HCT116 (cell line): Measurements from ENCODE around the gene MLPH. TPM values are rescaled to one million over a fixed set of nuclear protein-coding genes. Genes with fewer than 3 reads are reported as not detected.

Source experiments
- ATAC-seq: fragments of 200-7000 bp; cut with Tn5 transposase; 2 replicates; pipeline ENCODE4 v1.9.1; 2020; ENCODE audit warnings: mild to moderate bottlenecking, moderate library complexity
- BruUV-seq: library from RNA; stranded (reverse); fragments of 400-500 nt; replicated peaks from 2 replicates; lab custom pipeline; 2021; lab: Mats Ljungman, UMichigan
- CTCF ChIA-PET: fragments of 300-600 bp; sonication (Branson Sonifier 250); formaldehyde crosslinking; loops from one replicate; lab custom pipeline; 2021; ENCODE audit warnings: antibody characterized with exemption; lab: Charles Lee
- POLR2A ChIA-PET: fragments of 300-600, 350-600 bp; sonication (Branson Sonifier 250); formaldehyde crosslinking; loops from one replicate; lab custom pipeline; 2021; ENCODE audit warnings: antibody characterized with exemption; lab: Charles Lee
- RAD21 ChIA-PET, 2 experiments: fragments of 300-600 bp; sonication (Branson Sonifier 250); formaldehyde crosslinking; loops; one replicate each; lab custom pipeline; 2023; ENCODE audit warnings: low total read pairs in 2 of 2; ENCODE audit not compliant: uncharacterized antibody in 2 of 2, unreplicated experiment in 2 of 2, low non-redundant PET in 1 of 2; lab: Charles Lee
- DNase-seq: peaks from one replicate; pipeline ENCODE4 v3.0.0-alpha.2; 2010; ENCODE audit warnings: low read depth, low spot score
- H2AFZ ChIP-seq: fragments of 200-600 bp; shearing (Covaris generic), sonication (generic); 2 replicates; pipeline ENCODE4 v1.6.1; 2017; ENCODE audit warnings: low read depth, mixed run types, mixed read lengths, antibody characterized with exemption, low read length; ENCODE audit not compliant: poor library complexity, severe bottlenecking
- H3K27ac ChIP-seq: 2 replicates; pipeline ENCODE4 v1.5.1; 2012; ENCODE audit warnings: low read depth, low read length
- H3K27me3 ChIP-seq: fragments of 200-600 bp; sonication (generic); 2 replicates; pipeline ENCODE4 v1.6.1; 2016; ENCODE audit warnings: mixed run types, low read length, mixed read lengths; ENCODE audit not compliant: insufficient read depth
- H3K36me3 ChIP-seq, 2 experiments: fragments of 200-500 bp in 1 of 2; fragments of 200-600 bp in 1 of 2; sonication (Bioruptor generic) in 1 of 2; sonication (generic) in 1 of 2; 2 replicates each; pipeline versions ENCODE4 v1.5.1 to v1.6.1; 2014 to 2016; ENCODE audit warnings: low read length in 2 of 2, inconsistent platforms in 1 of 2, mixed read lengths in 1 of 2, mixed run types in 1 of 2; ENCODE audit not compliant: insufficient read depth in 2 of 2, control insufficient read depth in 1 of 2
- H3K4me1 ChIP-seq, 2 experiments: fragments of 200-600 bp in 1 of 2; sonication (generic) in 1 of 2; 2 replicates each; pipeline versions ENCODE4 v1.5.1 to v1.6.1; 2012 to 2017; ENCODE audit warnings: low read length in 2 of 2, inconsistent platforms in 1 of 2, mild to moderate bottlenecking in 1 of 2, mixed read lengths in 1 of 2, mixed run types in 1 of 2, moderate library complexity in 1 of 2; ENCODE audit not compliant: insufficient read depth in 2 of 2, control insufficient read depth in 1 of 2
- H3K4me2 ChIP-seq: fragments of 200-600 bp; sonication (generic); 2 replicates; pipeline ENCODE4 v1.6.1; 2017; ENCODE audit warnings: mixed run types, low read length, mixed read lengths
- H3K4me3 ChIP-seq, 2 experiments: fragments of 200-600 bp in 1 of 2; sonication (generic) in 1 of 2; replicated peaks in 1 of 2; 2 replicates each; pipeline ENCODE4 v1.5.1; 2011 to 2016; ENCODE audit warnings: low read length in 2 of 2, control low read depth in 1 of 2, low read depth in 1 of 2, mild to moderate bottlenecking in 1 of 2, mixed read lengths in 1 of 2, mixed run types in 1 of 2
- H3K79me2 ChIP-seq: fragments of 200-600 bp; sonication (generic); 2 replicates; pipeline ENCODE4 v1.6.1; 2017; ENCODE audit warnings: mild to moderate bottlenecking, mixed run types, low read length, moderate library complexity, mixed read lengths; ENCODE audit not compliant: insufficient read depth
- H3K9ac ChIP-seq: fragments of 200-600 bp; sonication (generic); 2 replicates; pipeline ENCODE4 v1.6.1; 2016; ENCODE audit warnings: low read length, mixed read lengths
- H3K9me2 ChIP-seq: fragments of 200-600 bp; sonication (generic), shearing (Covaris generic); 2 replicates; pipeline ENCODE4 v1.6.1; 2017; ENCODE audit warnings: mixed run types, mild to moderate bottlenecking, moderate library complexity; ENCODE audit not compliant: insufficient read depth
- H3K9me3 ChIP-seq, 2 experiments: fragments of 200-500 bp in 1 of 2; fragments of 200-600 bp in 1 of 2; sonication (Bioruptor generic) in 1 of 2; sonication (generic) in 1 of 2; 2 replicates each; pipeline ENCODE4 v1.6.1; 2014 to 2017; ENCODE audit warnings: low read length in 2 of 2, mixed read lengths in 2 of 2, inconsistent platforms in 1 of 2, low read depth in 1 of 2, mild to moderate bottlenecking in 1 of 2, mixed run types in 1 of 2, moderate library complexity in 1 of 2; ENCODE audit not compliant: control insufficient read depth in 1 of 2, insufficient read depth in 1 of 2
- H4K20me1 ChIP-seq: fragments of 200-600 bp; sonication (generic), shearing (Covaris generic); 2 replicates; pipeline ENCODE4 v1.6.1; 2017; ENCODE audit warnings: mixed run types, mild to moderate bottlenecking, moderate library complexity; ENCODE audit not compliant: insufficient read depth
- ATF3 ChIP-seq: IDR thresholded peaks from 2 replicates; pipeline ENCODE4 v1.6.1; 2012
- CBX3 ChIP-seq: IDR thresholded peaks from 2 replicates; pipeline ENCODE4 v1.6.1; 2012; ENCODE audit warnings: low read depth
- CEBPB ChIP-seq: IDR thresholded peaks from 2 replicates; pipeline ENCODE4 v1.6.1; 2012; ENCODE audit warnings: low read depth
- CTCF ChIP-seq, 3 experiments: fragments of 200-600 bp in 1 of 3; sonication (generic) in 1 of 3; IDR thresholded peaks in 2 of 3; conservative IDR thresholded peaks in 1 of 3; 2 replicates each; pipeline ENCODE4 v1.5.1; 2012 to 2017; ENCODE audit warnings: low read depth in 2 of 3, low read length in 2 of 3, antibody characterized with exemption in 1 of 3, borderline replicate concordance in 1 of 3, control low read depth in 1 of 3, mild to moderate bottlenecking in 1 of 3, mixed read lengths in 1 of 3, mixed run types in 1 of 3, moderate library complexity in 1 of 3; ENCODE audit not compliant: insufficient read depth in 1 of 3
- ELF1 ChIP-seq: IDR thresholded peaks from 2 replicates; pipeline ENCODE4 v1.6.1; 2012; ENCODE audit warnings: low read depth, borderline replicate concordance
- EZH2phosphoT487 ChIP-seq: fragments of 200-600 bp; IDR thresholded peaks from 2 replicates; pipeline ENCODE4 v1.6.1; 2018; ENCODE audit warnings: antibody characterized with exemption, borderline replicate concordance
- JUND ChIP-seq: IDR thresholded peaks from 2 replicates; pipeline ENCODE4 v1.6.1; 2012
- MAX ChIP-seq: IDR thresholded peaks from 2 replicates; pipeline ENCODE4 v1.6.1; 2012
- POLR2AphosphoS5 ChIP-seq: IDR thresholded peaks from 2 replicates; pipeline ENCODE4 v1.6.1; 2011; ENCODE audit warnings: mild to moderate bottlenecking, low read depth, low read length, moderate library complexity
- RAD21 ChIP-seq: IDR thresholded peaks from 2 replicates; pipeline ENCODE4 v1.6.1; 2012; ENCODE audit warnings: low read depth, mild to moderate bottlenecking
- SIN3A ChIP-seq: IDR thresholded peaks from 2 replicates; pipeline ENCODE4 v1.6.1; 2012; ENCODE audit warnings: low read depth
- TCF7L2 ChIP-seq: IDR thresholded peaks from 2 replicates; pipeline ENCODE4 v1.7.0; 2011; ENCODE audit warnings: borderline replicate concordance, inconsistent platforms; ENCODE audit not compliant: insufficient read depth, insufficient read length; ENCODE audit errors: extremely low read depth
- ZFX ChIP-seq: fragments of 450-650 bp; IDR thresholded peaks from 2 replicates; pipeline ENCODE4 v1.6.1; 2017
- ZNF274 ChIP-seq: fragments of 200-500 bp; sonication (Bioruptor generic); IDR thresholded peaks from 2 replicates; pipeline ENCODE4 v1.6.1; 2014; ENCODE audit warnings: mild to moderate bottlenecking, low read depth, low read length, inconsistent platforms
- intact Hi-C: fragments of 100-400 bp; cut with micrococcal nuclease; formaldehyde crosslinking; loops from 2 replicates; pipeline ENCODE4 v1.10.0; 2022
- total RNA-seq: library from RNA; stranded (reverse); gene quantifications from one replicate; pipeline ENCODE4 v1.2.1, GENCODE V29; 2021; ENCODE audit not compliant: unreplicated experiment
- TF ChIP-seq, protein P1 (sequence below): IDR thresholded peaks from 2 replicates; pipeline ENCODE4 v1.6.1; 2011; ENCODE audit warnings: mild to moderate bottlenecking, low read length, moderate library complexity; ENCODE audit not compliant: insufficient replicate concordance; ENCODE audit errors: extremely low read depth

MLPH gene
- total RNA-seq, 1 experiment from 2014 or later = 81.4 TPM

GRCh38 chr2:237549216-237549615 is 62.2 kb downstream of the MLPH start:
- H3K4me3 ChIP-seq = no peak overlapping the region
- POLR2A ChIA-PET = no interaction called here
- peaks cover 0 to 3% of the 10 kb centered on the region in 2 experiments; a peak in 1 of 4 replicates for H3K9me3 ChIP-seq
- peaks cover 19 to 48% of the 10 kb centered on the region in 2 experiments for H3K36me3 ChIP-seq
- RAD21 ChIA-PET = no interaction called here
- no peak overlapping the region for H2AFZ ChIP-seq
- CTCF ChIA-PET = no interaction called here
- no peaks in the 10 kb centered on the region for H4K20me1 ChIP-seq
- no peak for TF ChIP-seq CTCF (IDR thresholded peaks at IDR 0.05 in 2 of 3, conservative IDR thresholded peaks at IDR 0.05 in 1 of 3; ENCODE audit: borderline replicate concordance in 1 of 3, insufficient read depth in 1 of 3, low read depth in 2 of 3, low read length in 2 of 3)
- no peak for TF ChIP-seq ZNF274
- no peak for TF ChIP-seq SIN3A
- no peak for TF ChIP-seq POLR2AphosphoS5
- TF ChIP-seq JUND = no peak
- no peak for TF ChIP-seq ZFX
- TF ChIP-seq ELF1 = no peak
- no peak for TF ChIP-seq CEBPB
- no peak for TF ChIP-seq RAD21
- no peak for TF ChIP-seq MAX
- TF ChIP-seq, protein P1, sequence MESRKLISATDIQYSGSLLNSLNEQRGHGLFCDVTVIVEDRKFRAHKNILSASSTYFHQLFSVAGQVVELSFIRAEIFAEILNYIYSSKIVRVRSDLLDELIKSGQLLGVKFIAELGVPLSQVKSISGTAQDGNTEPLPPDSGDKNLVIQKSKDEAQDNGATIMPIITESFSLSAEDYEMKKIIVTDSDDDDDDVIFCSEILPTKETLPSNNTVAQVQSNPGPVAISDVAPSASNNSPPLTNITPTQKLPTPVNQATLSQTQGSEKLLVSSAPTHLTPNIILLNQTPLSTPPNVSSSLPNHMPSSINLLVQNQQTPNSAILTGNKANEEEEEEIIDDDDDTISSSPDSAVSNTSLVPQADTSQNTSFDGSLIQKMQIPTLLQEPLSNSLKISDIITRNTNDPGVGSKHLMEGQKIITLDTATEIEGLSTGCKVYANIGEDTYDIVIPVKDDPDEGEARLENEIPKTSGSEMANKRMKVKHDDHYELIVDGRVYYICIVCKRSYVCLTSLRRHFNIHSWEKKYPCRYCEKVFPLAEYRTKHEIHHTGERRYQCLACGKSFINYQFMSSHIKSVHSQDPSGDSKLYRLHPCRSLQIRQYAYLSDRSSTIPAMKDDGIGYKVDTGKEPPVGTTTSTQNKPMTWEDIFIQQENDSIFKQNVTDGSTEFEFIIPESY = no peak
- no peak for TF ChIP-seq EZH2phosphoT487
- no peak for TF ChIP-seq CBX3
- no peak for TF ChIP-seq ATF3
- TF ChIP-seq TCF7L2 = no peak
- H3K9me2 ChIP-seq = no peaks in the 10 kb centered on the region
- H3K4me2 ChIP-seq = no peak overlapping the region
- intact Hi-C loops = no loop called here
- no peaks in the 10 kb centered on the region for H3K79me2 ChIP-seq
- no peak overlapping the region for H3K27ac ChIP-seq
- no TSS peak for BruUV-seq
- DNase-seq (no peak), ATAC-seq (no peak)
- H3K4me1 ChIP-seq = no peaks in the 10 kb centered on the region
- H3K27me3 ChIP-seq = no peaks in the 10 kb centered on the region
- H3K9ac ChIP-seq = no peak overlapping the region
